B cell (primary cell): ENCODE results near the gene EDC4.

Source experiments
- CTCF ChIP-seq: fragments of 200-600 bp; IDR thresholded peaks from one replicate; pipeline ENCODE4 v1.8.0; 2022; ENCODE audit warnings: antibody characterized with exemption, mild to moderate bottlenecking
- EZH2 ChIP-seq: IDR thresholded peaks from 2 replicates; pipeline ENCODE4 v1.6.1; 2012; ENCODE audit warnings: borderline replicate concordance, low read depth, mild to moderate bottlenecking, moderate library complexity, low read length; ENCODE audit not compliant: insufficient read depth, poor library complexity, severe bottlenecking

DNA sequence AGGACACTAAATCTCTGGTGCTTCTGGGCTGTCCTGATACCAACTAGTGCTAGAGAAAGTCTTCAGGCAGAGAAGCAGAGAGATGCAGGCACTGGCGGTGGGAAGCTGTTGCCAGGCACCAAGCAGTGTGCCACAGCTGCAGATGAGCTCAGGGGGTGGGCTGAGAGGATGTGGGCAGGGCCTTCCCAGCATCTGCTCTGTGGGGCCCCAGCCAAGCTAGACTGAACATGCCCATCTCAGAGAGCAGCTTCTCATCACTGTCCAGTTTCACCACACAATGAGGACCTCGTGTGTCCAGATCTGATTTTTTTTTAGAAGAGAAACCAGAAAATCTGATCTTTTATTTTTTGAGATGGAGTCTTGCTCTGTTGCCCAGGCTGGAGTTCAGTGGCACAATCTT is 37.3 kb downstream of the EDC4 start:
- TF ChIP-seq EZH2 (no peak), CTCF (no peak)
